GM12875 (cell line): ENCODE data around the gene SMARCE1.

Experiments used
- H3K4me3 ChIP-seq: one replicate; pipeline ENCODE4 v1.5.1; 2011; ENCODE audit warnings: low read depth, low read length, control low read depth
- CTCF ChIP-seq: IDR thresholded peaks from 2 replicates; pipeline ENCODE4 v1.5.1; 2011; ENCODE audit warnings: low read depth, mild to moderate bottlenecking, control low read depth, inconsistent platforms, low read length, moderate library complexity, borderline replicate concordance; ENCODE audit not compliant: insufficient read depth

SMARCE1 gene

GRCh38 chr17:40625311-40625710 lies 22.3 kb downstream of the SMARCE1 start:
- TF ChIP-seq CTCF = no peak
- no peak overlapping the region for H3K4me3 ChIP-seq

GRCh38 chr17:40623419-40624210 lies 24.0 kb downstream of the SMARCE1 start:
- no peak for TF ChIP-seq CTCF
- no peak overlapping the region for H3K4me3 ChIP-seq

DNA sequence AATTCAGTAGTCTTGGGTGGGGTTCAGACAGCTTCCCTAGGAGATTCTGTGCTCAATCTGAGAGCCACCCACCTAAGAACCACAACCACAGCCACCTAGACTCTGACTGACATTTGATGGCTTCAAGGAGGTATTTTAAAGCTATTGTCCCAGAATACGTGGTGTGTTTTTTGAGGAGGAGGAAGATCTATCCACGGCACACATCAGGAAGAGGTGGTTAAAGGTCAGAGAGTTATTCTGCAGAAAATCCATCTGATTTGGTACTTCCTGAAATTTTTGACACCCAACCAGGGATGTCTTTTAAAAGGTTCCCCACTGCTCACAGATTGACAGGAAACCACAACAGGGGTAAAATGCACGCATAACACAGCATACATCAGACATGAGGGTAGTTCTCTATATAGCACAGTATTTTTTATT lies 25.1 kb downstream of the SMARCE1 start:
- TF ChIP-seq CTCF = no peak
- H3K4me3 ChIP-seq = no peak overlapping the region

DNA sequence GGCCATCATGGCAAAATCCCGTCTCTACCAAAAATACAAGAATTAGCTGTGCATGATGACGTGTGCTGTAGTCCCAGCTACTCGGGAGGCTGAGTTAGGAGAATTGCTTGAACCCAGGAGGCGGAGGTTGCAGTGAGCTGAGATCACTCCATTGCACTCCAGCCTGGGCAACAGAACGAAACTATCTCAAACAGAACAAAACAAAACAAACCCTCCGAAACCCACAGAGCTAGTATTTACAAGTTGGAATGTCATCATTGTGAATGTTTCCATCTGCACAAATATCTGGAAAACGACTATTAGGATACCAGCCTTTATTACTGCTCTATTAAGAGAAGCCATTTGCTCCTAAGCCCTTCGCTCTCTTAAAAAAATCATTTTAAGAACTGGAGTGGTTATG lies 26.0 kb downstream of the SMARCE1 start:
- TF ChIP-seq CTCF = no peak
- no peak overlapping the region for H3K4me3 ChIP-seq

DNA sequence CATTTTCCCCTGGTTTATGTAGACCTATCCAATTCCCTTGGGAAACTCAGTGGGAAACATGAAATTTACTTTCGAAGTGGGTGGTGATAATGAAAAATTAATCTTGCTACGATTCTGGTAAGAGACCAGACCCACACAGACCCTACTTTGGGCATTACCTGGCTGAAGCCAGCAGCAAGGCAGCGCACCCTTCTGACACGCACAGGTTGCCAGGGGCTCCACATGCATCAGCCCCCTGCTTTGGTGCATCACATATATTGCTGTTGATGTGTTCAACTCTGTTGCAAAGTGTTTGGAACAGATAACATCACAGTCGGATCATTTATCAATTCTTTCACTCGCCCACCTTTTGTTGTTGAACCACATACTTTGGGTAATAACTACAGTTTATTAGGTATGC lies 26.6 kb downstream of the SMARCE1 start:
- TF ChIP-seq CTCF = no peak
- no peak overlapping the region for H3K4me3 ChIP-seq

DNA sequence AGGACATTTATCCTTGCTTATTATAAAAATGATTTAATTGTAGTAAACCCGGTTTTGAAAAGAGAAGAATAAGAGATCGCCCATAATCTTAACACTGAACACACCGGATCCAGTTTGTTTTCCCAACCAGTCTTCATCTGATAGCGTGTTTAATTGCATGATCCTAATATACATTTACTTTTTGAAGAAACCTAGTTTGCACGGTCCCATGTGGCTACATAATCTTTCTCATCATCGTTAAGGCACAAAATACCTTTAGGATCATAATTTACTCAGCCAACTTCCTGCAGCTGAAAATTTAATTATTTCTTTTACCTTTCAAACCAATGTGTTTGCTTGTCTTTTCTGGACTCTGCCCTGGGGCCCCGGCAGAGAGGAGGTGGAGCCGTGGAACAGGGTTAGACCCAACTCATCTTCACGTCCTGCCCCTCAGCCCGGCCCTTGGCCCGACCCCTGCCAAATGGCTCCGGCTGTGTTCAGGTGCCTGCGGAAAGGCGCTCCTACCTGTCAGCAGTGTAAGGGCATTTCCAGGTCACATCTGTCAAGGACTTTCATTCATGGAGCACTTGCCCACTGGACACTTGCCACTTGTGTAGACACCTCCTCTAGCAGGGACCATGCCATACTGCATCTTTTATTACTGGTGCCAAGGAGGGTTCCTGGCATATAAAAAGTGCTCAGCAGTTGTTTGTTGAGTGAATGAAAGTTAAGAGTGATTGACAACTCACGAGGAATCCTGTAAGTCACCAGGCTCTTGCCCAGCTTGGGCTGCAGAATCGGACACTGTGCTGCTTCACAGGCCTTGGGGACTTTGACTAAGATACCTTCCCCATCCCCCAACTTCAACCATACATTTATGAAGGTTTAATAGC lies 28.6 kb downstream of the SMARCE1 start:
- no peak for TF ChIP-seq CTCF
- no peak overlapping the region for H3K4me3 ChIP-seq
